ENCODE data around the gene RPL10.

DNA sequence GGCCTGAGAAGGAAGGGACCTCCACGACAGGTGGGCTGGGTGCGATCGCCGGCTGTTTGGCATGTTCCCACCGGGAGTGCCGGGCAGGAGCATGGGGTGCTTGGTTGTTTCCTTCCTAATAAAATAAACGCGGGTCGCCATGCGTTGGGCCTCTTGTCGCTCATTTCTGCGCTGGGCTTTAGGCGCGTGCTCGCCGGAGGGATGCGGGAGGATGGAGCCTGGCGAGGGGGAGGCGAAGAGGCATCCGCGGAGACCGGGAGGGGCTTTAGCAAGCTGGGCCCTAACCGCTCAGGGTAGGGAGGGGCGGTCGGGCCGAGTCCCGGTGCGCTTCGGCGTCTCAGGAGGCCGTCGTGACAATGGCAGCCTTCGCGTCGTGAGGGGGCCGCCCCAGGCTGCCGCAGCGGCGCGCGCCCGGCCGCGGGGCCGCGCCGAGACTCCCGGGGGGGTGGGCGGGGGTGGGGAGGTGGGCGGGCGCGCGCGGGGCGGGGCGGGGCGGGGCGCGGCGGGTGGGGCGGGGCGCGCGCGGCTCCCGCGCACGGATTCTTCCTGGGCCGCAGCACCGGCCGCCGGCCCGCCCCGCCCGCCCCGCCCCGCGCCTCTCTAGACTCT is 38.3 kb downstream of the RPL10 start:
- TF ChIP-seq, protein P1, sequence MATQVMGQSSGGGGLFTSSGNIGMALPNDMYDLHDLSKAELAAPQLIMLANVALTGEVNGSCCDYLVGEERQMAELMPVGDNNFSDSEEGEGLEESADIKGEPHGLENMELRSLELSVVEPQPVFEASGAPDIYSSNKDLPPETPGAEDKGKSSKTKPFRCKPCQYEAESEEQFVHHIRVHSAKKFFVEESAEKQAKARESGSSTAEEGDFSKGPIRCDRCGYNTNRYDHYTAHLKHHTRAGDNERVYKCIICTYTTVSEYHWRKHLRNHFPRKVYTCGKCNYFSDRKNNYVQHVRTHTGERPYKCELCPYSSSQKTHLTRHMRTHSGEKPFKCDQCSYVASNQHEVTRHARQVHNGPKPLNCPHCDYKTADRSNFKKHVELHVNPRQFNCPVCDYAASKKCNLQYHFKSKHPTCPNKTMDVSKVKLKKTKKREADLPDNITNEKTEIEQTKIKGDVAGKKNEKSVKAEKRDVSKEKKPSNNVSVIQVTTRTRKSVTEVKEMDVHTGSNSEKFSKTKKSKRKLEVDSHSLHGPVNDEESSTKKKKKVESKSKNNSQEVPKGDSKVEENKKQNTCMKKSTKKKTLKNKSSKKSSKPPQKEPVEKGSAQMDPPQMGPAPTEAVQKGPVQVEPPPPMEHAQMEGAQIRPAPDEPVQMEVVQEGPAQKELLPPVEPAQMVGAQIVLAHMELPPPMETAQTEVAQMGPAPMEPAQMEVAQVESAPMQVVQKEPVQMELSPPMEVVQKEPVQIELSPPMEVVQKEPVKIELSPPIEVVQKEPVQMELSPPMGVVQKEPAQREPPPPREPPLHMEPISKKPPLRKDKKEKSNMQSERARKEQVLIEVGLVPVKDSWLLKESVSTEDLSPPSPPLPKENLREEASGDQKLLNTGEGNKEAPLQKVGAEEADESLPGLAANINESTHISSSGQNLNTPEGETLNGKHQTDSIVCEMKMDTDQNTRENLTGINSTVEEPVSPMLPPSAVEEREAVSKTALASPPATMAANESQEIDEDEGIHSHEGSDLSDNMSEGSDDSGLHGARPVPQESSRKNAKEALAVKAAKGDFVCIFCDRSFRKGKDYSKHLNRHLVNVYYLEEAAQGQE (IDR thresholded peaks at IDR 0.05; ENCODE audit: low read depth), result no peak
- TF ChIP-seq TCF12 (IDR thresholded peaks at IDR 0.05; ENCODE audit: low read depth) (no peak), RAD21 (IDR thresholded peaks at IDR 0.05; ENCODE audit: low read depth) (no peak), EP300 (IDR thresholded peaks at IDR 0.05; ENCODE audit: borderline replicate concordance) (no peak), TEAD4 (IDR thresholded peaks at IDR 0.05) (no peak), YY1 (IDR thresholded peaks at IDR 0.05; ENCODE audit: low read depth) (no peak), TAF1 (IDR thresholded peaks at IDR 0.05; ENCODE audit: low read depth) (no peak), NFIC (IDR thresholded peaks at IDR 0.05) (no peak)
- TF ChIP-seq, protein P2, sequence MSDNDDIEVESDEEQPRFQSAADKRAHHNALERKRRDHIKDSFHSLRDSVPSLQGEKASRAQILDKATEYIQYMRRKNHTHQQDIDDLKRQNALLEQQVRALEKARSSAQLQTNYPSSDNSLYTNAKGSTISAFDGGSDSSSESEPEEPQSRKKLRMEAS (IDR thresholded peaks at IDR 0.05), result no peak
- TF ChIP-seq, protein P3, sequence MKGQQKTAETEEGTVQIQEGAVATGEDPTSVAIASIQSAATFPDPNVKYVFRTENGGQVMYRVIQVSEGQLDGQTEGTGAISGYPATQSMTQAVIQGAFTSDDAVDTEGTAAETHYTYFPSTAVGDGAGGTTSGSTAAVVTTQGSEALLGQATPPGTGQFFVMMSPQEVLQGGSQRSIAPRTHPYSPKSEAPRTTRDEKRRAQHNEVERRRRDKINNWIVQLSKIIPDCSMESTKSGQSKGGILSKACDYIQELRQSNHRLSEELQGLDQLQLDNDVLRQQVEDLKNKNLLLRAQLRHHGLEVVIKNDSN (IDR thresholded peaks at IDR 0.05), result no peak
